Ishikawa (cell line): Measurements from ENCODE around the gene HECTD4.

Source experiments
- CEBPB ChIP-seq: IDR thresholded peaks from 2 replicates; pipeline ENCODE4 v1.6.1; 2012
- CREB1 ChIP-seq: IDR thresholded peaks from 2 replicates; pipeline ENCODE4 v1.6.1; 2012; ENCODE audit warnings: low read depth
- EGR1 ChIP-seq: IDR thresholded peaks from 2 replicates; pipeline ENCODE4 v1.6.1; 2012
- EP300 ChIP-seq: IDR thresholded peaks from 2 replicates; pipeline ENCODE4 v1.6.1; 2012; ENCODE audit warnings: borderline replicate concordance
- NFIC ChIP-seq: IDR thresholded peaks from 2 replicates; pipeline ENCODE4 v1.6.1; 2012
- RAD21 ChIP-seq: IDR thresholded peaks from 2 replicates; pipeline ENCODE4 v1.6.1; 2012; ENCODE audit warnings: low read depth
- TAF1 ChIP-seq: IDR thresholded peaks from 2 replicates; pipeline ENCODE4 v1.6.1; 2012; ENCODE audit warnings: low read depth, mild to moderate bottlenecking
- TCF12 ChIP-seq: IDR thresholded peaks from 2 replicates; pipeline ENCODE4 v1.6.1; 2012; ENCODE audit warnings: low read depth
- TEAD4 ChIP-seq: IDR thresholded peaks from 2 replicates; pipeline ENCODE4 v1.6.1; 2012
- YY1 ChIP-seq: IDR thresholded peaks from 2 replicates; pipeline ENCODE4 v1.6.1; 2012; ENCODE audit warnings: low read depth
- TF ChIP-seq, protein P1 (sequence below): IDR thresholded peaks from 2 replicates; pipeline ENCODE4 v1.6.1; 2012
- TF ChIP-seq, protein P2 (sequence below): IDR thresholded peaks from 2 replicates; pipeline ENCODE4 v1.6.1; 2012; ENCODE audit warnings: low read depth, mild to moderate bottlenecking

DNA sequence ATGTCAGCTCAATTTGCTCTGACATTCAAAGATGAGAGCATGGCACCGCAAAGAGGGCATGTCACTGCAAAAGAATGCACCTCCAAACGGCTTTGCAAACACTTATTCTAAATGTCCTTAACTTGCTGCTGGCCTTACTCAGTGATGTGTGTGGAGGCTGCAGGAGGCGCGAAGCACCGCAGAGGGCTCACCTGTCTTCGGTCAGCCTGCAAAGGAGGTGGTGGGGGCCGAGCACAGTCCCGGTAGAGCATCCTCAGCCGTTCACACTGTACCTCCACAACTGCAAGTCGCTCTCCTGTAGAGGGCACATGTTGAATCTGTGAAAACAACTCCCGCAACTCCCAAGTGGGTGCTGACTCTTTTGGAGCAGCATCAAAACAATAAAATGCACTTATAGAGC is 163.0 kb downstream of the HECTD4 start:
- TF ChIP-seq, protein P1, sequence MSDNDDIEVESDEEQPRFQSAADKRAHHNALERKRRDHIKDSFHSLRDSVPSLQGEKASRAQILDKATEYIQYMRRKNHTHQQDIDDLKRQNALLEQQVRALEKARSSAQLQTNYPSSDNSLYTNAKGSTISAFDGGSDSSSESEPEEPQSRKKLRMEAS = no peak
- TF ChIP-seq EP300 (no peak), RAD21 (no peak), CEBPB (no peak), TCF12 (no peak), EGR1 (no peak), CREB1 (no peak), TEAD4 (no peak), YY1 (no peak), TAF1 (no peak), NFIC (no peak)
- TF ChIP-seq, protein P2, sequence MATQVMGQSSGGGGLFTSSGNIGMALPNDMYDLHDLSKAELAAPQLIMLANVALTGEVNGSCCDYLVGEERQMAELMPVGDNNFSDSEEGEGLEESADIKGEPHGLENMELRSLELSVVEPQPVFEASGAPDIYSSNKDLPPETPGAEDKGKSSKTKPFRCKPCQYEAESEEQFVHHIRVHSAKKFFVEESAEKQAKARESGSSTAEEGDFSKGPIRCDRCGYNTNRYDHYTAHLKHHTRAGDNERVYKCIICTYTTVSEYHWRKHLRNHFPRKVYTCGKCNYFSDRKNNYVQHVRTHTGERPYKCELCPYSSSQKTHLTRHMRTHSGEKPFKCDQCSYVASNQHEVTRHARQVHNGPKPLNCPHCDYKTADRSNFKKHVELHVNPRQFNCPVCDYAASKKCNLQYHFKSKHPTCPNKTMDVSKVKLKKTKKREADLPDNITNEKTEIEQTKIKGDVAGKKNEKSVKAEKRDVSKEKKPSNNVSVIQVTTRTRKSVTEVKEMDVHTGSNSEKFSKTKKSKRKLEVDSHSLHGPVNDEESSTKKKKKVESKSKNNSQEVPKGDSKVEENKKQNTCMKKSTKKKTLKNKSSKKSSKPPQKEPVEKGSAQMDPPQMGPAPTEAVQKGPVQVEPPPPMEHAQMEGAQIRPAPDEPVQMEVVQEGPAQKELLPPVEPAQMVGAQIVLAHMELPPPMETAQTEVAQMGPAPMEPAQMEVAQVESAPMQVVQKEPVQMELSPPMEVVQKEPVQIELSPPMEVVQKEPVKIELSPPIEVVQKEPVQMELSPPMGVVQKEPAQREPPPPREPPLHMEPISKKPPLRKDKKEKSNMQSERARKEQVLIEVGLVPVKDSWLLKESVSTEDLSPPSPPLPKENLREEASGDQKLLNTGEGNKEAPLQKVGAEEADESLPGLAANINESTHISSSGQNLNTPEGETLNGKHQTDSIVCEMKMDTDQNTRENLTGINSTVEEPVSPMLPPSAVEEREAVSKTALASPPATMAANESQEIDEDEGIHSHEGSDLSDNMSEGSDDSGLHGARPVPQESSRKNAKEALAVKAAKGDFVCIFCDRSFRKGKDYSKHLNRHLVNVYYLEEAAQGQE = no peak
